Activated CD4-positive, alpha-beta T cell treated with anti-CD3 and anti-CD28 coated beads, Interleukin-10, Interleukin-2, amounts not matched to agents 100 ng/mL and 50 ng/mL, durations not matched to agents 16 hours and 8 hours (primary cell): ENCODE measurements around the gene SH3RF1.

ENCODE experiments used
- DNase-seq: peaks from one replicate; pipeline ENCODE4 v3.0.0-alpha.2; 2020

The SH3RF1 gene

GRCh38 chr4:169158046-169158445 is 112.7 kb downstream of the SH3RF1 start:
- no peak for DNase-seq

- DNase-seq = no peak
These were observed 114.4 kb downstream of the SH3RF1 start for GRCh38 chr4:169156392-169156791.

- DNase-seq = no peak
These were observed 116.6 kb downstream of the SH3RF1 start for GRCh38 chr4:169154121-169154520.

- DNase-seq = no peak
These were observed 117.2 kb downstream of the SH3RF1 start for GRCh38 chr4:169153481-169154087.

- no peak for DNase-seq
These were observed 117.9 kb downstream of the SH3RF1 start for GRCh38 chr4:169152899-169153298.

- DNase-seq = no peak
These were observed 118.7 kb downstream of the SH3RF1 start for GRCh38 chr4:169152098-169152497.

- no peak for DNase-seq
These were observed 119.1 kb downstream of the SH3RF1 start for GRCh38 chr4:169151671-169152070.

GRCh38 chr4:169150806-169151205 is 120.0 kb downstream of the SH3RF1 start:
- DNase-seq = no peak

- no peak for DNase-seq
These were observed 121.9 kb downstream of the SH3RF1 start for GRCh38 chr4:169148885-169149284.

GRCh38 chr4:169147191-169147590 is 123.6 kb downstream of the SH3RF1 start:
- no peak for DNase-seq

GRCh38 chr4:169144061-169144600 is 126.6 kb downstream of the SH3RF1 start:
- no peak for DNase-seq

- DNase-seq = no peak
These were observed 127.4 kb downstream of the SH3RF1 start for GRCh38 chr4:169143335-169143734.

GRCh38 chr4:169142906-169143305 is 127.8 kb downstream of the SH3RF1 start:
- DNase-seq = no peak

- no peak for DNase-seq
These were observed 128.4 kb downstream of the SH3RF1 start for GRCh38 chr4:169142391-169142790.

- DNase-seq = no peak
These were observed 131.7 kb downstream of the SH3RF1 start for GRCh38 chr4:169139021-169139420.

- DNase-seq = no peak
These were observed 133.2 kb downstream of the SH3RF1 start for GRCh38 chr4:169137558-169137920.

- no peak for DNase-seq
These were observed 133.8 kb downstream of the SH3RF1 start for GRCh38 chr4:169136796-169137557.

- no peak for DNase-seq
These were observed 134.4 kb downstream of the SH3RF1 start for GRCh38 chr4:169136330-169136729.

- no peak for DNase-seq
These were observed 135.0 kb downstream of the SH3RF1 start for GRCh38 chr4:169135776-169136175.

GRCh38 chr4:169133932-169134331 is 136.8 kb downstream of the SH3RF1 start:
- DNase-seq = no peak

GRCh38 chr4:169132561-169133305 is 138.0 kb downstream of the SH3RF1 start:
- no peak for DNase-seq

GRCh38 chr4:169131556-169132208 is 139.1 kb downstream of the SH3RF1 start:
- no peak for DNase-seq

GRCh38 chr4:169128902-169129301 is 141.9 kb downstream of the SH3RF1 start:
- no peak for DNase-seq
